Right ventricle myocardium inferior (tissue), 1 donor: Measurements from ENCODE around the gene ARMCX4. TPM values are rescaled to one million over a fixed set of nuclear protein-coding genes. Genes with fewer than 3 reads are reported as not detected.

Source experiments
- total RNA-seq: library from RNA; stranded (reverse); fragmentation: NEBNext Ultra II Directional; extraction: Animal tissue kit (Norgen Biotek cat#: 25700); gene quantifications from one replicate; pipeline ENCODE4 v1.2.1, GENCODE V29; 2021
- donor health status: DM: no; HTN: yes; CAD: no; lungs with severe emphysema.

Gene ARMCX4
- total RNA-seq, 1 donor from 2014 or later: 5.3 TPM

Other genes with a start within 250 kb of the ARMCX4 start
- not detected for gene TAF7L, start 194.1 kb upstream of the ARMCX4 start, total RNA-seq
- 20.8 TPM for gene TIMM8A, start 136.7 kb upstream of the ARMCX4 start, total RNA-seq
- gene BTK, start 99.3 kb upstream of the ARMCX4 start, total RNA-seq: 5.4 TPM
- gene RPL36A, start 94.4 kb upstream of the ARMCX4 start, total RNA-seq: 78.1 TPM
- gene GLA, start 77.5 kb upstream of the ARMCX4 start, total RNA-seq: 12.6 TPM
- 53.5 TPM for gene HNRNPH2, start 77.2 kb upstream of the ARMCX4 start, total RNA-seq
- gene ARMCX1, start 65.1 kb downstream of the ARMCX4 start, total RNA-seq: 29.6 TPM
- gene ARMCX6, start 132.5 kb downstream of the ARMCX4 start, total RNA-seq: 23.3 TPM
- gene ARMCX3, start 137.7 kb downstream of the ARMCX4 start, total RNA-seq: 52.8 TPM
- 30.2 TPM for gene ARMCX2, start 174.4 kb downstream of the ARMCX4 start, total RNA-seq